Keratinocyte (primary cell): ENCODE results near the gene GOLGA6D. TPM values are rescaled to one million over a fixed set of nuclear protein-coding genes. Genes with fewer than 3 reads are reported as not detected.
A peak's percentile ranks its signal among the peaks of the same experiment; 100 is the strongest.
"Not testable (repeated sequence)": the region's sequence is repeated elsewhere in the genome, so short reads cannot be mapped to it uniquely, and the experiment has no call there.

Experiments
- DNase-seq: peaks from one replicate; pipeline ENCODE4 v3.0.0-alpha.2; 2011; ENCODE audit warnings: low read depth, missing footprints, low spot score
- FAIRE-seq: peaks from 2 replicates; lab custom pipeline; 2011; peaks lifted over from hg19 to GRCh38; lab: Jason Lieb, UNC
- H2AFZ ChIP-seq: 2 replicates; pipeline ENCODE4 v1.6.0; 2012; ENCODE audit warnings: low read length, control low read depth, inconsistent platforms; ENCODE audit not compliant: control insufficient read depth
- H3K27ac ChIP-seq: 2 replicates; pipeline ENCODE4 v1.5.1; 2011; ENCODE audit warnings: low read length; ENCODE audit not compliant: control insufficient read depth, insufficient read depth
- H3K27me3 ChIP-seq: 3 replicates; pipeline ENCODE4 v1.6.0; 2011; ENCODE audit warnings: low read length; ENCODE audit not compliant: control insufficient read depth, insufficient read depth; ENCODE audit errors: extremely low read depth
- H3K36me3 ChIP-seq, 2 experiments: 2 replicates in 1 of 2; 3 replicates in 1 of 2; pipeline ENCODE4 v1.5.1; 2011; ENCODE audit warnings: low read length in 2 of 2, mild to moderate bottlenecking in 1 of 2; ENCODE audit not compliant: control insufficient read depth in 2 of 2, insufficient read depth in 2 of 2; ENCODE audit errors: extremely low read depth in 1 of 2
- H3K4me1 ChIP-seq: 3 replicates; pipeline ENCODE4 v1.5.1; 2011; ENCODE audit warnings: low read length; ENCODE audit not compliant: control insufficient read depth, insufficient read depth; ENCODE audit errors: extremely low read depth
- H3K4me2 ChIP-seq: 3 replicates; pipeline ENCODE4 v1.6.0; 2011; ENCODE audit warnings: low read depth, low read length; ENCODE audit not compliant: control insufficient read depth, insufficient read depth; ENCODE audit errors: extremely low read depth
- H3K4me3 ChIP-seq, 3 experiments: fragments of 200-600 bp in 1 of 3; sonication (generic) in 1 of 3; 2 replicates in 2 of 3; 3 replicates in 1 of 3; pipeline ENCODE4 v1.5.1; 2011 to 2016; ENCODE audit warnings: low read length in 3 of 3, mild to moderate bottlenecking in 3 of 3, control low read depth in 2 of 3, inconsistent platforms in 1 of 3, low read depth in 1 of 3, mixed read lengths in 1 of 3, mixed run types in 1 of 3, moderate library complexity in 1 of 3; ENCODE audit not compliant: control insufficient read depth in 2 of 3, insufficient read depth in 2 of 3; ENCODE audit errors: extremely low read depth in 1 of 3
- H3K79me2 ChIP-seq: 2 replicates; pipeline ENCODE4 v1.6.0; 2012; ENCODE audit warnings: low read length; ENCODE audit not compliant: control insufficient read depth, insufficient read depth
- H3K9ac ChIP-seq: 3 replicates; pipeline ENCODE4 v1.6.0; 2011; ENCODE audit warnings: low read length; ENCODE audit not compliant: control insufficient read depth, insufficient read depth; ENCODE audit errors: extremely low read depth
- H3K9me1 ChIP-seq: 3 replicates; pipeline ENCODE4 v1.6.0; 2011; ENCODE audit warnings: low read length; ENCODE audit not compliant: control insufficient read depth, insufficient read depth; ENCODE audit errors: extremely low read depth
- H3K9me3 ChIP-seq: 2 replicates; pipeline ENCODE4 v1.5.1; 2012; ENCODE audit warnings: low read depth, low read length; ENCODE audit not compliant: control insufficient read depth
- H4K20me1 ChIP-seq: 3 replicates; pipeline ENCODE4 v1.6.0; 2011; ENCODE audit warnings: low read length; ENCODE audit not compliant: control insufficient read depth, insufficient read depth; ENCODE audit errors: extremely low read depth
- dilution Hi-C: fragments of 300-500 bp; cut with MboI; formaldehyde crosslinking; loops from one replicate; pipeline ENCODE4 v1.7.0; 2020; ENCODE audit warnings: low sequenced_read_pairs; ENCODE audit not compliant: extremely low pct_ligation_motif_present
- polyA plus RNA-seq, 5 experiments: library from polyadenylated mRNA; depleted of rRNA in 3 of 5; stranded (reverse) in 3 of 5; stranded (forward) in 1 of 5; unstranded in 1 of 5; fragments of >200 nt; gene quantifications; 1 replicate in 1 of 5; 2 replicates in 3 of 5; 3 replicates in 1 of 5; pipeline versions ENCODE4 v1.2.1 to v1.2.3, GENCODE V29; 2011 to 2012; ENCODE audit warnings: missing spikeins in 2 of 5, low read depth in 1 of 5, low replicate concordance in 1 of 5
- TF ChIP-seq, protein P1 (sequence below), 3 experiments: IDR thresholded peaks in 1 of 3; conservative IDR thresholded peaks in 1 of 3; optimal IDR thresholded peaks in 1 of 3; 2 replicates in 2 of 3; 3 replicates in 1 of 3; pipeline versions ENCODE3 to v1.5.1; 2011; ENCODE audit warnings: low read length in 3 of 3, mild to moderate bottlenecking in 3 of 3, moderate library complexity in 2 of 3, control low read depth in 1 of 3, inconsistent platforms in 1 of 3; ENCODE audit not compliant: insufficient read depth in 2 of 3; ENCODE audit errors: extremely low read depth in 1 of 3

The GOLGA6D gene
- polyA plus RNA-seq, 1 donor (not counting 4 experiments of a cell fraction or from before 2014, with no cell fraction given): 0.03 TPM

DNA sequence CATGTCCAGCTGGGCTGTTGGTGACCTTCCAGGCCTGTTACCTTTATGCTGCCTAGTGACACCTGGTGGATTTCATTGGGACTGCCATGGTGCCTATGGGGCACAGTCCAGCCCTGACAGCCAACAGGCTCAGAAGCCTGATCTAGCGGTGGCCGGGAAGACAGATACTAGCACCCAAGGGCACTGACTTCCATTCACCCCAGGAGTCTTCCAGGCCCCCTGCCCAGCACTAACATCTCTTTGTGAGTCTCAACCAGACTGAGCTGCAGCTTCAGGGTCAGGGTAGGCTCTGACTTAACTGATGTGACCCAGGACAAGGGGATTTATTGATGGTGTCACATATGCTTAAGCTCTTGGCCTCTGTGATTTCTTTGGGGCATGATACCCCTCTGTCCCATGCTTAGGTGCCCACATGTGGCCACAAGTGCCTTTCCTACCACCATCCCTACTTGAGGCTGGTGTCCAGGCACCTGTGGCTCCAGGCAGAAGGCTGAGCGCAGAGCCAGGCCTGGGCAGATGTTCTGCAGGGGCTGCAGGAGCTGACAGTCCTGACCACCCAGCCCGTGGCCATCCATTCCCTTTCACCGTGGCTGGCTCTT is 8.0 kb upstream of the GOLGA6D start:
- H2AFZ ChIP-seq, H4K20me1 ChIP-seq, H3K79me2 ChIP-seq, H3K27ac ChIP-seq, H3K9me1 ChIP-seq, DNase-seq, H3K36me3 ChIP-seq, H3K9me3 ChIP-seq, H3K4me2 ChIP-seq, H3K4me3 ChIP-seq, dilution Hi-C loops, H3K27me3 ChIP-seq, H3K9ac ChIP-seq, H3K4me1 ChIP-seq: not testable (repeated sequence)
- FAIRE-seq: peak; percentile 84
- TF ChIP-seq, protein P1, sequence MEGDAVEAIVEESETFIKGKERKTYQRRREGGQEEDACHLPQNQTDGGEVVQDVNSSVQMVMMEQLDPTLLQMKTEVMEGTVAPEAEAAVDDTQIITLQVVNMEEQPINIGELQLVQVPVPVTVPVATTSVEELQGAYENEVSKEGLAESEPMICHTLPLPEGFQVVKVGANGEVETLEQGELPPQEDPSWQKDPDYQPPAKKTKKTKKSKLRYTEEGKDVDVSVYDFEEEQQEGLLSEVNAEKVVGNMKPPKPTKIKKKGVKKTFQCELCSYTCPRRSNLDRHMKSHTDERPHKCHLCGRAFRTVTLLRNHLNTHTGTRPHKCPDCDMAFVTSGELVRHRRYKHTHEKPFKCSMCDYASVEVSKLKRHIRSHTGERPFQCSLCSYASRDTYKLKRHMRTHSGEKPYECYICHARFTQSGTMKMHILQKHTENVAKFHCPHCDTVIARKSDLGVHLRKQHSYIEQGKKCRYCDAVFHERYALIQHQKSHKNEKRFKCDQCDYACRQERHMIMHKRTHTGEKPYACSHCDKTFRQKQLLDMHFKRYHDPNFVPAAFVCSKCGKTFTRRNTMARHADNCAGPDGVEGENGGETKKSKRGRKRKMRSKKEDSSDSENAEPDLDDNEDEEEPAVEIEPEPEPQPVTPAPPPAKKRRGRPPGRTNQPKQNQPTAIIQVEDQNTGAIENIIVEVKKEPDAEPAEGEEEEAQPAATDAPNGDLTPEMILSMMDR (optimal IDR thresholded peaks at IDR 0.05 in 1 of 3, IDR thresholded peaks at IDR 0.05 in 1 of 3, conservative IDR thresholded peaks at IDR 0.05 in 1 of 3; ENCODE audit: extremely low read depth in 1 of 3, insufficient read depth in 2 of 3, low read length in 3 of 3): peak in 2 of 3 experiments; percentile 41 to 43

DNA sequence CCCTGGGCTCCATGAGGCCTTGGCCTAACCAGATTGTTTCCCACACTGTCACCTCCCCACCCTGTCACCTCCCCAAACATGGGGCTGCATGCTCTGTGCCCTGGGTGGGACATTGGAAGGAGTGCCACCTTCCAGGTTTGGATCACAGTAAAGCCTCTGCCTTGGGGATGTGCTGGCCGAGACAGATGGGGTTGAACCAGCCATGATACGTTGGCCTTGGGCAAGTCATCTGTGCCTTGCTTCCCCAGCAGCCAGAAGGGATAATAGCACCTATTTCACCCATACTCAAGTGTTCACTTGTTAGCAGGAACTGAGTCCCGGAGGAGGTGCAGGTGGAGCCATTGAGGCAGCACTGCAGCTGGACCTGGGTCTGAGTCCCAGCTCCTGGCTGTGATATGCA is 7.0 kb upstream of the GOLGA6D start:
- H3K36me3 ChIP-seq, H4K20me1 ChIP-seq, H2AFZ ChIP-seq, H3K9me3 ChIP-seq, H3K27me3 ChIP-seq, H3K9ac ChIP-seq, H3K4me3 ChIP-seq, H3K27ac ChIP-seq, H3K9me1 ChIP-seq, H3K79me2 ChIP-seq, H3K4me2 ChIP-seq, DNase-seq, H3K4me1 ChIP-seq, FAIRE-seq, dilution Hi-C loops: not testable (repeated sequence)

DNA sequence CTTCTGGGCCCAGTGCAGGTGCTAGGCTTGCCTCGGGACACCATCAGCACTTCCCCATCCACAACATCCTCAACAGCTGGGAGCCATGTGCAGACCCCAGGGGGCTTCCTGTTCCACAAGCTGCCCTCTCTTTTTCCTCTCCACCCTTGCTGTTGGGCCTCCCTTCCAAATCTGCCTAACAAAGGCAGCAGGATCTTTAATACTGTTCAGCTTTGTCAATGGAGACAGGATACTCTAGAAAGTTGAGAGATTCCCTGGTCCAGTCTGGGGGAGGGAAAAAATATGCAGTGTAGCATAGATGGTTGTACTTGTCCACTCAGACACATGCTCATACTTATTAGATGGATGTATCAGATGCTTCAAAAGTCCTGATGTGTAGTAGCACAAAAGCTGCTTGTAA is 4.1 kb upstream of the GOLGA6D start:
- H3K27me3 ChIP-seq, H3K27ac ChIP-seq, H3K36me3 ChIP-seq, H3K79me2 ChIP-seq, H4K20me1 ChIP-seq, dilution Hi-C loops, H3K9ac ChIP-seq, H3K9me1 ChIP-seq, H3K4me2 ChIP-seq, H3K9me3 ChIP-seq, DNase-seq, H2AFZ ChIP-seq, FAIRE-seq, H3K4me1 ChIP-seq, H3K4me3 ChIP-seq: not testable (repeated sequence)

DNA sequence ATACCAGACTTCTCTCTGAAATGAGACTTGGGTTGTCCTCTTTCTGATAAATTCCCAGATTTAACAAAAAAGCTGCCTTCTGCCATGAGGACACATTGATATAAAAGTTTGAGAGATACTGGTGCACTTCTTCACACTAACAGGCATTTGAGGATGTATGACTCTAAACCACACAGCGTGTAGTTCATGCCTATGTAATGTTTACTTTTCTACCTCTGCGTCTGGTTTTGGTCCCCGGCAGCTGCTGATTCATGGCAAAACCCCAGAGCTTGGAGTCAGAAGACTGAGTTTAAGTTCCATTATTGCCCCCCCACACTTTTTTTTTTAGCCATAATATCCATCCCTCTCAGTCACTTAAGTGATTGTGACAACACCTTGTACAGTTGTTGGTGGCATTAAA is 1.5 kb downstream of the GOLGA6D start:
- not testable (repeated sequence) for H3K27me3 ChIP-seq, FAIRE-seq

More for the DNA sequence above, 1.5 kb downstream of the GOLGA6D start:
- dilution Hi-C loops, H3K4me1 ChIP-seq, H4K20me1 ChIP-seq, H3K27ac ChIP-seq, H3K9me3 ChIP-seq, H3K36me3 ChIP-seq, H3K79me2 ChIP-seq, DNase-seq, H3K4me2 ChIP-seq, H2AFZ ChIP-seq, H3K9me1 ChIP-seq, H3K9ac ChIP-seq, H3K4me3 ChIP-seq: not testable (repeated sequence)
